ENCODE results near the gene SLC66A3.
A peak's percentile ranks its signal among the peaks of the same experiment; 100 is the strongest.

SLC66A3 gene

DNA sequence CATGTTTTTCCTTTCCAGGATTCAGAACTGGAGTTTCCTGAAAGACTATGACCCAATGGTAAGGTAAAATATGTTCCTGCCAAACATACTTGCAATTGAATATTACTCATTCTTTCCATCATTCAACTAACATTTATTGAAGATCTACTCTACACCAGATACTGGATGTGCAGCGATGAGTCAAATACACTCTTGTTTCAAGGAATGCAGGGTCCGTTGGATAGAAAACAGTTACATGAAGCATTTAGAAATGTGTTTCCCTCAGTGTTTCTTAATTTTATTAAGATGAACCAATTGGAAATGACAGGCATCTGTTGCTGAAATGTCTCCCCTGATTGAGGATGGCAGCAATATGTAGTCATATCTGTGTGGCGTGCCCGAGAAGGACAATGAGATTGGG is 14.8 kb upstream of the SLC66A3 start:
- DNase-seq = no peak

DNA sequence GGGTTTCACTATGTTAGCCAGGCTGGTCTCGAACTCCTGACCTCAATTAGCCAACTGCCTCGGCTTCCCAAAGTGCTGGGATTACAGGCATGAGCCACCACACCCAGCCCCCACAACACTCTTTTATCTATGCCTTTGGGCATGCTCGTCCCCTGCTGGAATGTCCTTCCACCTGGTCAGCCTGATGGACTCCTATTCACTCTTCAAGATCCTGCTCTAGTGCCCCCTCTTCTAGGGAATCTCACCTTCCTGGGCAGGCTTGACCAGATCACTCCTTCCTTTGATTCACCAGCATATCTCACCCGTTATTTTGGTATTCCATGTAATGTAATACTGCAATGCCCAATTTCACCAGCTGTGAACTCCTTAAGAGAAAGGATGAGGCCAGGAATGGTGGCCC is 13.9 kb upstream of the SLC66A3 start:
- no peak for DNase-seq

DNA sequence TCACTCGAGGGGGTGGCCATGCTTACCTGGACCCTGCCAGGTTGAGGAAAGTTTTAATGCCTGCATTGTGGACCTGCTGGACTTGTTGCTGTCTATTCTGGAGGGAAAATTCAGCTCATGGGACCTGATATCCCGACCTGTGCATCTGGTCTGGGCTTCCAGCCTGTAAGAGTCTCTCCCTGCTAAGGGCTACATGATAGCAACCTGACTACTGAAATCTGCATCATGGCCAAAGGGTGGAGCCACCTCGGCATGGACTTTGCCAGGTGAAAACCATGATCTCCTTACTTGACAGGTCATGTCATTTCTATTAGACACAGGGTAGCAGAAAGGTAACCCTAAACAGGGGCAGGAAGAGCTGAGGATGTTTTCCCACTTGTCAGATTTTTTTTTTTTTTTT is 12.9 kb upstream of the SLC66A3 start:
- no peak for DNase-seq

DNA sequence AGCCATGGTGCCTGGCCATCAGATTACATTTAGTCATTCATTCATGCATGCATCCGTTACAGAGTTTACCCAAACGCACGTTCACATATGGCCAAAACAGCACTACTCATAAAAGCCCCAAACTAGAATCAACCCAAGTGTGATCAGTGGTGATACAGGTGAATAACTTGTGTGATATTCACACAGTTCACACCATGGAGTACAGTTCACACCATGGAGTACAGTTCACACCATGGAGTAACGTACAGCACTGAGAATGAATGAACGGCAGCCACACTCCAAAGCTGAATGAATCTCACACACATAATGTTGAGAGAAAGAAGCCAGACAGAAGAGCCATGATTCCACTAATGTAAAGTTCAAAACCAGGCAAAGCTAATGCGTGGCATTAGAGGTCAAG is 12.3 kb upstream of the SLC66A3 start:
- no peak for DNase-seq

- DNase-seq = no peak
These were observed 11.1 kb upstream of the SLC66A3 start for GRCh38 chr2:11144077-11144737.

DNA sequence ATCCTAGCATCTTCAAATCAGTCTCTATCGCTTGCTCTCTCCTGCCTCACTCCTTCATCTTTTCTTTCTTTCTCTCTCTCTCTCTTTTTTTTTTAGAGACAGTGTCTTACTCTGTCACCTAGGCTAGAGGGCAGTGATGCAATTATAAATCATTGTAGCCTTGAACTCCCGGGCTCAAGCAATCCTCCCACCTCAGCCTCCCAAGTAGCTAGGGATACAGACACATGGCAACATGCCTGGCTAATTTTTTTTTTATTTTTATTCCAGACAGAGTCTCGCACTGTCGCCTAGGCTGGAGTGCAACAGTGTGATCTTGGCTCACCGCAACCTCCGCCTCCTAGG is 10.6 kb upstream of the SLC66A3 start:
- no peak for DNase-seq

DNA sequence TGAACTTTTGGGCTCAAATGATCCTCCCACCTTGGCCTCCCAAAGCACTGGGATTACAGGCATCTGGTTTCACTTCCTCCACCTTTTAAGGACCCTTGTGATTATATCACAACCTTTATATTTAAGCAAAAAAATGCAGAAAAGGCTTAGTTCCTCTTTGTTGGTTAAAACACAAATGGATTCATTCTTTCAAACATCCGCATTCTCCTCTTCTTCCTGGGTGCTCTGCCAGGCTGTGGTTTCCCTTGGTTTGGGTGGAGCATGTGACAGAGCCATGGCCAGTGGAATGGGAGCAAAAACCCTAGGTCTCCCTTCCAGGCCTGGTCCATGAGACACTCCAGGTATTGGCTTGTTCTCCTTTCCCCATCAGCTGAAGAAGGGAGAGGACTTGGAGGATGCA is 9.9 kb upstream of the SLC66A3 start:
- DNase-seq = no peak

GRCh38 chr2:11146076-11146475 is 9.2 kb upstream of the SLC66A3 start:
- no peak for DNase-seq

GRCh38 chr2:11147263-11147662 is 8.0 kb upstream of the SLC66A3 start:
- no peak for DNase-seq

- DNase-seq = no peak
These were observed 2.7 kb upstream of the SLC66A3 start for GRCh38 chr2:11152591-11152990.

DNA sequence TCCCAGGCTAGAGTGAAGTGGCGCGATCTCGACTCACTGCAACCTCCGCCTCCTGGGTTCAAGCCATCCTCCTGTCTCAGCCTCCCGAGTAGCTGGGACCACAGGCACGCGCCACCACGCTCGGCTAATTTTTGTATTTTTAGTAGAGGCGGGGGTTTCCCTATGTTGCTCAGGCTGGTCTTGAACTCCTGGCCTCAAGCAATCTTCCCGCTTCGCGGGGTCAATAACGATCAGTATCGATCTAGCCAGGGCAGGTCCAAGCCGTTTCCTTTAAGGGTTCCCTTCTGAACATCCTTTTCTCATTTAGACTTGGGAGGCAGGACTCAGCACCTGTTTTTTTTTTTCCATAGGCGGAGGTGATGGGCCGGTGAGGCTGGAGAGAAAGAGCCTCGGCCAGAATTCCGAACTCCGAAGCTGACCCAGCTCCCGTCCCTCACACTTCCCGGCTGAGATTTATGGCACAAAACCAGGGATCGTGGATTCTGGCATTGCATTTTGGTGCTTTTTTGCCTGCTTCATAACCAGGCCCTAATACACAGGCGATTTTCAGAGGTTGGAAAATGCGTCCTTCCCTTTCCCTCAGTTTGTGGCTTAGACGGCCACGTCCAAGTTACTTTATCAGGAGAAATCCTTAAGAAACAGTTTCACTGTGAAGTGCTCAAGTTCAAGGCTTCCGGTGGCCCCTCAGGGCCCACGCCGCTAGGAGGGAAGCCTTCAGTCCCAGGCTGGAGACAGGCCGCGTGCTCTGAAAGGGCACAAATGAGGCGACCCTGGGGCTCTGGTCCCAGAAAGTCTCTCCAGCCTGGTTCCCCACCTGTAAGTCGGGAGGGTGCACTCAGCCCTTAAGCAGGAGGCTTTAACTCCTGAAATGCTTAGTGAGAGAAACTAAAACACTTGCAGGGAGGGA is 998 bp upstream of the SLC66A3 start:
- DNase-seq = no peak

DNA sequence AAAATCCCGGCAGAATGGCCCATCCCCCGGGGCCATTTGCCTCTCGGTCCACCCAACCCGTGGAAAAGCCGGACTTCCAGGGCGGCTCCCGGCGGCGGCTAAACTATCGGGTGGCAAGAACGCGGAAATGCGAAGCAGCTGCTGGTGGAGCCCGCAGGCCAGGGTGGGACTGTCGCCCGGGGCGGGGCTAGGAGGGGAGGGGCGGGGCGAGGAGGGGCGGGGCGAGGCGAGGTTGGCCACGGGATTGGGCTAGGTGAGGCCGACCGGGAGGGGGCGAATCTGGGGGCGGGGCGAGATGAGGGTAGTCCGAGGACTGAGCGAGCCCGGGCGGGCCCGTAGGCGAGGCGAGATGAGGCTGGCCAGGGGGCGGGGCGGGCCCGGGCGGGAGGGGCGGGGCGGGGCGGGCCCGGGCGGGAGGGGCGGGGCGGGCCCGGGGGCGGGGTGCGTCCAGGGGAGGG is 315 bp upstream of the SLC66A3 start:
- peak; percentile 92 for DNase-seq

GRCh38 chr2:11156396-11157075 is 1.3 kb downstream of the SLC66A3 start:
- DNase-seq = no peak

DNA sequence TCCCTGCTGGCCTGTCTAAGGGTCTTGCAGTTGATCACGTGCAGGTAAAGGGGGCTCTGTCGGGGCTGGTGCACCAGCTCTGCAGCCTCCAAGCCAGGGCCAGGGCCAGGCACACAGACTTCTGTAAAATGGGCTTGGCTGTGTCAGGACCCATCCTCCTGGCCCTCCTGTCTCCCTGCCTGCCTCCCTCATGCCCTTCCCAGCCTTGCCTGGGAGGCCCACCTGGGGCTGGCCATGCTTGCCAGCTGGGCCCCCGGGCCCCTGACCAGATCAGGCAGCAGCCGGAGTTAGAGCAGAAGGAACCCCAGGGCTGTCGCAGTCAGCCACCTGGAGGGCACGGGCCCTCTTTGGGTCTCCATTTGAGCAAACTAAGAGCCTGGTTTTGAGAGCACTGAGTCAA is 2.0 kb downstream of the SLC66A3 start:
- no peak for DNase-seq

DNA sequence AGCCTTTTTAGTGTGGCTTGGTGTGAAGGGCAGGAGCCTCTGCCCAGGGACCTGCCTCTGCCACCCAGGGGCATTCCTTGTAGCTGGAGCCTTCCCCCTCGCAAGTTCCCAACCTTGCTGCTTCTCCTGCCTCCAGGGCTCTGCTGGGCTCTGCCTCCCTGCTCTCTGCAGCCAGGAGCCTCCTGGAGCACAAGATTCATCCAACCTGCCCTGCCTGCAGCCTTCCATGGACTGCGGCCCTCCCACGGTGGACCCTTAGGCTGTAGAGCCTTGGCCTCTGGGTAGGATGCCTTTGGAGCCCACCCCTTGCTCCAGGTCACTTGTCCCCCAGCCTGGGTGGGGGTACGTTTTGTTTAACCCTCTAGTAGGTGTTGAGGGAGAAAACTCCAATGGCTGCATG is 2.5 kb downstream of the SLC66A3 start:
- DNase-seq = no peak

DNA sequence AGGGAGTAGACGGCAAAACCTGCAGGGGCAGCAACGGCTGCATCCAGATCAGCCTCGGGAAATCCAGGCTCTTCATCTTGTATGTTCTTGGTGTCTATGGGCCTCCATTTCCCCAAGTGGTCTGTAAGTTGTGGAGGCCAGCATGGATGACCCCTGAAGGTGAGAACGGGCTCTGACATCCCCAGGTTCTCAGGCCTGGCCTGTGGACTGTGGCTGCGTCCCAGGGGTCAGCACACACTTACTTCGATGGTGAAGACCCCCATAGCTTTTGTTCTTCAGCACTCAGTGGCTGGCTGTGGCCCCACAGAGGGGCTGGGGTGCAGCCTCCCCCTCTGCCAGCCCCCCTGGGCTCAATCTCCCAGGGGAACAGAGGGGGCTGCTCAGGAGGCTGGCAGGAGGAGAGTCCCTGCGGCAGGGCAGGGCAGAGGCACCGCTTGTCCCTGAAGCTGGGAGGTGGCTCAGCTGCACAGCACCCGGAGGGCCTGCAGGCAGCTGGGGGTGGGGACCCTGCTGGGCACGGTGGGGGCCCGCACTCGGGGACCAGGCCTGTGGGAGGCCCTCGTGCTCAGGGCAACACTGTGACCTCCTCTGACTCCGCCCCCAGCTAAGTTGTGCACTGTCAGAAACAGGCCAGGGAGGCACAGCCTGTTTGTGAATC is 3.8 kb downstream of the SLC66A3 start:
- DNase-seq = no peak

GRCh38 chr2:11159574-11160170 is 4.4 kb downstream of the SLC66A3 start:
- DNase-seq = no peak

- DNase-seq = no peak
These were observed 5.0 kb downstream of the SLC66A3 start for GRCh38 chr2:11160256-11160655.

- DNase-seq = no peak
These were observed 5.6 kb downstream of the SLC66A3 start for GRCh38 chr2:11160731-11161455.

DNA sequence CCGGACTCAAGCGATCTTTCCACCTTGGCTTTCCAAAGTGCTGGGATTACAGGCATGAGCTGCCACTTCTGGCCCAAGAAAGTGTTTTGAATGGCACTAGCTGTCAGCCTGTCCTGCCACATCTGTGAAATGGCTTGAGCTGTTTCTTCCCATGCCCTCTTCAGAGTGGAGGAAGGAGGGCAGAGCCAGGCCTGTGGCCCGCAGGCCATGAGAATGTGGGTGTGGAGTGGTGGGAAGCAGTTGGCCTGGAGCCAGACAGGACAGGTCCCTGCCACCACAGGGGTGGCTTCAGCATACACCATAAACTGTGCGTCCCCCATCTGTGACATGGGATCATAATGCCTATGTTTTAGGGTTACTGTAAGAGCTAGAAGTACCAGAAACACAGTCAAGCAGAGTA is 6.5 kb downstream of the SLC66A3 start:
- no peak for DNase-seq

DNA sequence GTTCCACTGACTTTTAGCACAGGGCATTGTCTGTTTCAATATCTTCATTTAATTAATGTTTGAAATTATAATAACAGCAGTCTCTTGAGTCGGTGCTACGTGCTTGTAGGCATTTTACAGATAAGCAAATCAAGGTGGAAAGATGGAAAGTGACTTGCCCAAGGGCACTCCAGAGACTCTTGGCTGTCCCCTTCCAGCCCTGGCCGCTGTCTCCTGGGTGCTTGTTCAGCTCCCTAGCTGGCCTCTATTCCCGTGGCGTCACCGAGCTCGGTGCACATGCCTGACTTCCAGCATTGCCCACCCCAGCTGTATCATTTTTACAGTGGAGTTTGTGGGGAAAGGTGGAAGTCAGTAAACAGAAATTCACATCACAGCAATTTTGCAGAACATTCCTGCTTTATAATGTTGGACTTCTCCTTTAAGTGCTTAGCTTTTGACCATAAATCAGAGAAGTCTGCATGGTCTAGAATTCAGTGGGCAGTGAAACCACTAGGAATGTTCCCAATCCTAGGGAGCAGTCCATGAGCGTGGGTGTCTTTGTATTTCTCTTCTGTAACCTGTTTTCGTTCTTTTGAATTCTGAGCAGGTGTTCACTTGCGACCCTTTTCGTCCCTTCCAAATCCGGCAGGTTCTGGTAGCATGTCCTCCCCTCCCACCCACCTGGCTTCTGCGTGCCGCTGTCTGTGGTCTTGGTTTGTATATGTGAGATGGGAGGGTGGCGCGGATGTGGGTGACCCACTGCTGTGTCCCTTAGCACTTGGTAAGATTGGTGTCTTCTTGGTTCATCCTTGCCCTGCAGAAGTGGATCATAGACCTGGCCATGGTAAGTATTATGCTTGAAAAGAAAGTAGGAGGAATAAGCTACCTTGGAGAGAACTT is 8.4 kb downstream of the SLC66A3 start:
- DNase-seq = no peak

All from T1000 (cell line).